Heart left ventricle (tissue), 13 donors: Measurements from ENCODE around the gene CRIM1.

Experiments
- CTCF ChIP-seq, 12 donors: fragments of 200-600 bp; sonication (generic) in 4 of 12; IDR thresholded peaks; one replicate each; pipeline versions ENCODE4 v1.5.0 to v1.8.0; 2018 to 2022; ENCODE audit warnings: antibody characterized with exemption in 12 of 12, mild to moderate bottlenecking in 5 of 12
- POLR2A ChIP-seq, 2 donors: fragments of 450-650 bp; IDR thresholded peaks; one replicate each; pipeline ENCODE4 v1.6.1; 2017; ENCODE audit warnings: antibody characterized with exemption in 2 of 2, mild to moderate bottlenecking in 2 of 2, moderate library complexity in 2 of 2
- donor health status: ischemic (EF 13 %, LVEDD 7.1; RV severe dilation, severe dysfunction).
- donor health status: DM: no; HTN: yes; CAD: no.
- donor health status: DM: no; HTN: no; CAD: no.
- donor health status: ischemic (EF 25% LVEDD 6.9; RV normal size, moderate dysfunction).
- donor health status: ischemic (EF 25% LVEDD 5.7; RV mildly dilated, moderate dysfunction).
- donor health status: ischemic (EF 35%, LVEDD 5.7; RV mildly dilated, moderate dysfunction).
- donor health status: nonischemic (EF 11% LVEDD 7.7; RV severe dilation, severe dysfunction).
- donor health status: DM: yes; HTN: yes; CAD: no.
- donor health status: PGD.
- donor health status: ischemic (EF 29% LVEDD 5.4; RV normal size, mild dysfunction).
- donor health status: nonischemic (EF 23%, LVEDD 6.1; RV moderate dilation, normal function).

GRCh38 chr2:36461039-36461681 is 105.6 kb downstream of the CRIM1 start:
- TF ChIP-seq CTCF (IDR thresholded peaks at IDR 0.05) = no peak
- no peak for TF ChIP-seq POLR2A (IDR thresholded peaks at IDR 0.05)
